Hepatocyte (in vitro differentiated cells): Measurements from ENCODE around the gene TLX2.

Experiments used
- CTCF ChIP-seq: fragments of 200-600 bp; sonication (generic); IDR thresholded peaks from 2 replicates; pipeline ENCODE4 v1.5.1; 2016; ENCODE audit warnings: antibody characterized with exemption, mild to moderate bottlenecking; ENCODE audit not compliant: poor library complexity
- EZH2 ChIP-seq: fragments of 200-600 bp; sonication (generic); IDR thresholded peaks from 2 replicates; pipeline ENCODE4 v1.6.1; 2016; ENCODE audit warnings: antibody characterized with exemption, mild to moderate bottlenecking, borderline replicate concordance

GRCh38 chr2:74548900-74549826 lies 34.9 kb downstream of the TLX2 start:
- TF ChIP-seq CTCF (no peak), EZH2 (no peak)
